Measurements from ENCODE around the gene DCDC2C. TPM values are rescaled to one million over a fixed set of nuclear protein-coding genes. Genes with fewer than 3 reads are reported as not detected.

DCDC2C gene
- total RNA-seq, 1 experiment from 2014 or later = not detected

DNA sequence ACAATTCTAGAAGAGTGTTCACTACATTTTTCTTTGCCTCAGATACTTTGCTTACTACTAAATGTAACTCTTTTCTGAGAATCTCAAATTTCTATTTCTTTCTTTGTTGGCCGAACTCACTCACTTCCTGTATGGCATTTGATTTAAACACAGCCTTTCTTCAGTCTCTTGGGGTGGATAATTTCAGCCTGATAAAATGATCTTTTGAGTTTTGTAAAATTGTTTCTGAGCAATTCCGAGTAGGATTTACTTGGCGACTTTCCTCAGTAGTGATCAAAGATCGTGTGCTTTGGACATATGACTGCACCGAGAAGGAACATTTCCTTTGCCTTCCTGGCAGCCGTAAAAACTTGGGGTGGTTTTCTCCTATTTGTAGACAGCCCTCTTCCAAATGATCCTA lies 127.4 kb downstream of the DCDC2C start:
- Histone ChIP-seq H3K4me3 (ENCODE audit: low read depth in 2 of 2, low read length in 2 of 2) (no peak overlapping the region), H3K9me3 (ENCODE audit: control insufficient read depth, insufficient read depth, low read depth, low read length) (no peaks in the 10 kb centered on the region), H3K27ac (ENCODE audit: low read length) (no peak overlapping the region), H3K4me1 (ENCODE audit: control insufficient read depth, insufficient read depth, low read length) (no peaks in the 10 kb centered on the region), H3K27me3 (ENCODE audit: control insufficient read depth, insufficient read depth, low read length) (peaks cover 4% of the 10 kb centered on the region; the same call in 1 of the 2 replicates), H3K36me3 (ENCODE audit: control insufficient read depth, insufficient read depth, low read length) (no peaks in the 10 kb centered on the region)
- TF ChIP-seq, protein P1, sequence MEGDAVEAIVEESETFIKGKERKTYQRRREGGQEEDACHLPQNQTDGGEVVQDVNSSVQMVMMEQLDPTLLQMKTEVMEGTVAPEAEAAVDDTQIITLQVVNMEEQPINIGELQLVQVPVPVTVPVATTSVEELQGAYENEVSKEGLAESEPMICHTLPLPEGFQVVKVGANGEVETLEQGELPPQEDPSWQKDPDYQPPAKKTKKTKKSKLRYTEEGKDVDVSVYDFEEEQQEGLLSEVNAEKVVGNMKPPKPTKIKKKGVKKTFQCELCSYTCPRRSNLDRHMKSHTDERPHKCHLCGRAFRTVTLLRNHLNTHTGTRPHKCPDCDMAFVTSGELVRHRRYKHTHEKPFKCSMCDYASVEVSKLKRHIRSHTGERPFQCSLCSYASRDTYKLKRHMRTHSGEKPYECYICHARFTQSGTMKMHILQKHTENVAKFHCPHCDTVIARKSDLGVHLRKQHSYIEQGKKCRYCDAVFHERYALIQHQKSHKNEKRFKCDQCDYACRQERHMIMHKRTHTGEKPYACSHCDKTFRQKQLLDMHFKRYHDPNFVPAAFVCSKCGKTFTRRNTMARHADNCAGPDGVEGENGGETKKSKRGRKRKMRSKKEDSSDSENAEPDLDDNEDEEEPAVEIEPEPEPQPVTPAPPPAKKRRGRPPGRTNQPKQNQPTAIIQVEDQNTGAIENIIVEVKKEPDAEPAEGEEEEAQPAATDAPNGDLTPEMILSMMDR (IDR thresholded peaks at IDR 0.05) = no peak
- CTCF ChIA-PET = no interaction called here
- no peak for DNase-seq (ENCODE audit: low read depth, low spot score)
- BruUV-seq (replicated peaks) = no TSS peak
- in situ Hi-C loops (cut with HindIII; ENCODE audit: low pct_unique_long_range_greater_than_20kb, low sequenced_read_pairs) (no loop called here), intact Hi-C loops (cut with micrococcal nuclease; ENCODE audit: unreplicated experiment) (no loop called here)
- no peak for ATAC-seq
- POLR2A ChIA-PET = no interaction called here

DNA sequence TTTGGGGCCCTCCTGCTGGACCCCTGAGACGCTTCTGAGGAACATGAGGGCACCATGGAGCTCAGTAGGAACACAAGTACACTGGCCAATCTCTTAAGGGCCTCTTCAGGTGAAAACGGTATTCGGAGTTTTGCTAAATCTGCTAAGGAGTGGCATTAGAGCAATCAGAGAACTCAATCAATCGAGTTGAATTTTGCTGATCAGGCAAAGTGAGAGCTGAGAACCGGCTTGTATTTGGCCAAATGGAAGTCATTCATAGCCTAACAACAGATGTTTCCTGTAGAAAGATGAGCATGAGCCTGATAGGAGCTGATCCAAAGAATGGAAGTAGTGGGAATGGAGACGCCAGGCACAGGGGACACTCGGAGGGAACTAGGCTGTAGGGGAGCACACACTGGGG lies 133.7 kb downstream of the DCDC2C start:
- H3K9me3 ChIP-seq (ENCODE audit: control insufficient read depth, insufficient read depth, low read depth, low read length) = no peaks in the 10 kb centered on the region
- ATAC-seq = no peak
- BruUV-seq (replicated peaks) = no TSS peak
- H3K27me3 ChIP-seq (ENCODE audit: control insufficient read depth, insufficient read depth, low read length) = no peaks in the 10 kb centered on the region
- intact Hi-C loops (cut with micrococcal nuclease; ENCODE audit: unreplicated experiment) (no loop called here), in situ Hi-C loops (cut with HindIII; ENCODE audit: low pct_unique_long_range_greater_than_20kb, low sequenced_read_pairs) (no loop called here)
- no peak overlapping the region for H3K27ac ChIP-seq (ENCODE audit: low read length)
- no peaks in the 10 kb centered on the region for H3K36me3 ChIP-seq (ENCODE audit: control insufficient read depth, insufficient read depth, low read length)
- ChIA-PET POLR2A (no interaction called here), CTCF (no interaction called here)
- no peak overlapping the region for H3K4me3 ChIP-seq (ENCODE audit: low read depth in 2 of 2, low read length in 2 of 2)
- DNase-seq (ENCODE audit: low read depth, low spot score) = no peak
- no peaks in the 10 kb centered on the region for H3K4me1 ChIP-seq (ENCODE audit: control insufficient read depth, insufficient read depth, low read length)
- TF ChIP-seq TCF7L2 (IDR thresholded peaks at IDR 0.05; ENCODE audit: low read depth, low read length) (no peak), POLR2AphosphoS5 (IDR thresholded peaks at IDR 0.05; ENCODE audit: low read depth, low read length) (no peak), SIN3A (IDR thresholded peaks at IDR 0.05; ENCODE audit: borderline replicate concordance, insufficient read depth, low read depth, low read length) (no peak)
- TF ChIP-seq, protein P2, sequence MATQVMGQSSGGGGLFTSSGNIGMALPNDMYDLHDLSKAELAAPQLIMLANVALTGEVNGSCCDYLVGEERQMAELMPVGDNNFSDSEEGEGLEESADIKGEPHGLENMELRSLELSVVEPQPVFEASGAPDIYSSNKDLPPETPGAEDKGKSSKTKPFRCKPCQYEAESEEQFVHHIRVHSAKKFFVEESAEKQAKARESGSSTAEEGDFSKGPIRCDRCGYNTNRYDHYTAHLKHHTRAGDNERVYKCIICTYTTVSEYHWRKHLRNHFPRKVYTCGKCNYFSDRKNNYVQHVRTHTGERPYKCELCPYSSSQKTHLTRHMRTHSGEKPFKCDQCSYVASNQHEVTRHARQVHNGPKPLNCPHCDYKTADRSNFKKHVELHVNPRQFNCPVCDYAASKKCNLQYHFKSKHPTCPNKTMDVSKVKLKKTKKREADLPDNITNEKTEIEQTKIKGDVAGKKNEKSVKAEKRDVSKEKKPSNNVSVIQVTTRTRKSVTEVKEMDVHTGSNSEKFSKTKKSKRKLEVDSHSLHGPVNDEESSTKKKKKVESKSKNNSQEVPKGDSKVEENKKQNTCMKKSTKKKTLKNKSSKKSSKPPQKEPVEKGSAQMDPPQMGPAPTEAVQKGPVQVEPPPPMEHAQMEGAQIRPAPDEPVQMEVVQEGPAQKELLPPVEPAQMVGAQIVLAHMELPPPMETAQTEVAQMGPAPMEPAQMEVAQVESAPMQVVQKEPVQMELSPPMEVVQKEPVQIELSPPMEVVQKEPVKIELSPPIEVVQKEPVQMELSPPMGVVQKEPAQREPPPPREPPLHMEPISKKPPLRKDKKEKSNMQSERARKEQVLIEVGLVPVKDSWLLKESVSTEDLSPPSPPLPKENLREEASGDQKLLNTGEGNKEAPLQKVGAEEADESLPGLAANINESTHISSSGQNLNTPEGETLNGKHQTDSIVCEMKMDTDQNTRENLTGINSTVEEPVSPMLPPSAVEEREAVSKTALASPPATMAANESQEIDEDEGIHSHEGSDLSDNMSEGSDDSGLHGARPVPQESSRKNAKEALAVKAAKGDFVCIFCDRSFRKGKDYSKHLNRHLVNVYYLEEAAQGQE (IDR thresholded peaks at IDR 0.05; ENCODE audit: insufficient read depth in 1 of 2, low read depth in 2 of 2, low read length in 1 of 2) = no peak
- TF ChIP-seq, protein P1 (IDR thresholded peaks at IDR 0.05) = no peak

DNA sequence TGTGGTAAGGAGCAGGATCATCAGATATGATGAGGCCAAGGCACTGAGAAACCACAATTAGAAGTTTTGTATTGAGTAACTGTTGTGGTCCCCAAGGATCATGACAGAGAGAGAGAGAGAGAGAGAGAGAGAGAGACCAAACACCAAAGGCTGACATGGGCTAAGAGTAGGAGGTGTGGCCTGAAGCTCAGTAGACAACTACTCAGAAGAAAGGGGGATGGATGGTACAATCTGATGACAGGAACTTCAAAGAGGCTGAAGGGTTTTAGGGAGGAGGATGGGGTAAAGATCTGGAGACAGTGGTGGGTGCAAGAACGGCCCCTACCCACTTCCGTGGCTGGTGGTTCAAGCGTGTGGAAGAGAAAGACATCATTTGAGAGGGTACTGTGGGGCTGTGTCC lies 135.0 kb downstream of the DCDC2C start:
- intact Hi-C loops (cut with micrococcal nuclease; ENCODE audit: unreplicated experiment) = no loop called here
- CTCF ChIA-PET = no interaction called here
- no TSS peak for BruUV-seq (replicated peaks)
- no peaks in the 10 kb centered on the region for H3K27me3 ChIP-seq (ENCODE audit: control insufficient read depth, insufficient read depth, low read length)
- no peaks in the 10 kb centered on the region for H3K36me3 ChIP-seq (ENCODE audit: control insufficient read depth, insufficient read depth, low read length)
- in situ Hi-C loops (cut with HindIII; ENCODE audit: low pct_unique_long_range_greater_than_20kb, low sequenced_read_pairs) = no loop called here
- POLR2A ChIA-PET = no interaction called here
- H3K4me1 ChIP-seq (ENCODE audit: control insufficient read depth, insufficient read depth, low read length) = no peaks in the 10 kb centered on the region
- TF ChIP-seq POLR2AphosphoS5 (IDR thresholded peaks at IDR 0.05; ENCODE audit: low read depth, low read length) = no peak
- no peak for TF ChIP-seq TCF7L2 (IDR thresholded peaks at IDR 0.05; ENCODE audit: low read depth, low read length)
- TF ChIP-seq, protein P2 (IDR thresholded peaks at IDR 0.05; ENCODE audit: insufficient read depth in 1 of 2, low read depth in 2 of 2, low read length in 1 of 2) = no peak
- TF ChIP-seq, protein P1 (IDR thresholded peaks at IDR 0.05) = no peak
- TF ChIP-seq SIN3A (IDR thresholded peaks at IDR 0.05; ENCODE audit: borderline replicate concordance, insufficient read depth, low read depth, low read length) = no peak
- DNase-seq (ENCODE audit: low read depth, low spot score) = no peak
- H3K27ac ChIP-seq (ENCODE audit: low read length) = no peak overlapping the region
- H3K4me3 ChIP-seq (ENCODE audit: low read depth in 2 of 2, low read length in 2 of 2) = no peak overlapping the region
- no peak for ATAC-seq
- no peaks in the 10 kb centered on the region for H3K9me3 ChIP-seq (ENCODE audit: control insufficient read depth, insufficient read depth, low read depth, low read length)

All from Panc1 (cell line).